MCF 10A (cell line): Measurements from ENCODE around the gene DENND2A. TPM values are rescaled to one million over a fixed set of nuclear protein-coding genes. Genes with fewer than 3 reads are reported as not detected.

ENCODE experiments used
- BruUV-seq: library from RNA; stranded (reverse); fragments of 400-500 nt; replicated peaks from 2 replicates; lab custom pipeline; 2021; lab: Mats Ljungman, UMichigan
- CTCF ChIA-PET: fragments of 300-600 bp; sonication (Branson Sonifier 250); formaldehyde crosslinking; extraction: SDS; loops from one replicate; lab custom pipeline; 2021; ENCODE audit warnings: antibody characterized with exemption, inconsistent platforms; lab: Yijun Ruan, JAX
- POLR2A ChIA-PET: fragments of 300-600, 350-650 bp; sonication (Branson Sonifier 250); formaldehyde crosslinking; extraction: SDS; loops from one replicate; lab custom pipeline; 2020; ENCODE audit warnings: antibody characterized with exemption, inconsistent platforms; lab: Yijun Ruan, JAX
- DNase-seq: peaks from one replicate; pipeline ENCODE4 v3.0.0-alpha.2; 2018; ENCODE audit not compliant: unreplicated experiment
- H3K27ac Mint-ChIP-seq: one replicate; pipeline ENCODE4 v1.8.0; 2022; ENCODE audit warnings: mild to moderate bottlenecking, low read depth, mixed read lengths; ENCODE audit not compliant: unreplicated experiment
- H3K27me3 Mint-ChIP-seq: one replicate; pipeline ENCODE4 v1.8.0; 2022; ENCODE audit warnings: mixed read lengths; ENCODE audit not compliant: insufficient read depth, unreplicated experiment
- H3K36me3 Mint-ChIP-seq: one replicate; pipeline ENCODE4 v1.8.0; 2022; ENCODE audit warnings: mild to moderate bottlenecking, moderate library complexity, mixed read lengths; ENCODE audit not compliant: insufficient read depth, unreplicated experiment
- H3K4me1 Mint-ChIP-seq: one replicate; pipeline ENCODE4 v1.8.0; 2022; ENCODE audit warnings: mixed read lengths; ENCODE audit not compliant: insufficient read depth, unreplicated experiment
- H3K4me3 Mint-ChIP-seq: one replicate; pipeline ENCODE4 v1.8.0; 2022; ENCODE audit warnings: mild to moderate bottlenecking, moderate library complexity, mixed read lengths; ENCODE audit not compliant: unreplicated experiment
- H3K9me3 Mint-ChIP-seq: one replicate; pipeline ENCODE4 v1.8.0; 2022; ENCODE audit warnings: mixed read lengths; ENCODE audit not compliant: unreplicated experiment
- intact Hi-C: fragments of 100-400 bp; cut with micrococcal nuclease; formaldehyde crosslinking; loops from 2 replicates; pipeline ENCODE4 v1.14.1; 2022
- total RNA-seq: library from RNA; stranded (reverse); gene quantifications from 2 replicates; pipeline ENCODE4 v1.2.3, GENCODE V29; 2022
- TF ChIP-seq, protein P1 (sequence below): fragments of 200-600 bp; IDR thresholded peaks from one replicate; pipeline ENCODE4 v1.8.0; 2022; ENCODE audit warnings: antibody characterized with exemption, mild to moderate bottlenecking; ENCODE audit not compliant: unreplicated experiment

DENND2A gene
- total RNA-seq, 1 experiment from 2014 or later, result 0.26 TPM

DNA sequence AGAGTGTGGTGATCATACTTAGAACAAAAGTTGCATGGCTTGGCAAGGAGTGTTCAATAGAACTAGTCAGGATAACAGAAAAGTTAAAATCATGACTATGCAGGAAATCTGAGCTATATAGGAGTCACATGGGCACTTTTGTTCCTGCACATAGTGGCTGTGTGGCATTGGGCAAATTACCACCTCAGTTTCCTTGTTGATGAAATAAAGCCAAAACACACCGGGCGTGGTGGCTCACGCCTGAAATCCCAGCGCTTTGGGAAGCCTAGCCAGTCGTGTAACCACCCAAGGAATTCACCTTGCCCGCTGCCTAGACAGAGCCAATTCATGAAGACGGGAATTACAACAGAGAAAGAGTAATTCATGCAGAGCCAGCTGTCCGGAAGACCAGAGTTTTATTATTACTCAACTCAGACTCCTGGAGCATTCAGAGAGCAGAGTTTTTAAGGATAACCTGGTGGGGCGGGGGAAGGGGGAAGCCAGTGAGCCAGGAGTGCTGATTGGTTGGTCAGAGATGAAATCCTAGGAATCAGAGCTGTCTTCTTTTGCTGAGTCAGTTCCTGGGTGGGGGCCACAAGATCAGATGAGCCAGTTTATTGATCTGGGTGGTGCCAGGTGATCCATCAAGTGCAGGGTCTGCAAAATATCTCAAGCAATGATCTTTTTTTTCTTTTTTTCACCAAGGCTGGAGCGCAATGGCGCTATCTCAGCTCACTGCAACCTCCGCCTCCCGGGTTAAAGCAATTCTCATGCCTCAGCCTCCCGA lies 154.9 kb downstream of the DENND2A start:
- CTCF ChIA-PET, result interaction anchor here (0.7 to 1.2 kb wide), 3 partner anchors 8 to 19 kb away, joined by 3 to 7 read pairs (median 3); no protein-coding TSS in a partner anchor
- Mint-ChIP-seq H3K27ac (no peak overlapping the region), H3K9me3 (no peaks in the 10 kb centered on the region), H3K4me3 (no peak overlapping the region), H3K27me3 (no peaks in the 10 kb centered on the region), H3K4me1 (peaks cover 8% of the 10 kb centered on the region), H3K36me3 (no peaks in the 10 kb centered on the region)
- intact Hi-C loops, result no loop called here
- POLR2A ChIA-PET, result interaction anchor here (0.6 to 1.1 kb wide), 5 partner anchors 10 to 183 kb away, joined by 3 to 5 read pairs (median 3); no protein-coding TSS in a partner anchor
- DNase-seq, result peak; percentile 45
- TF ChIP-seq, protein P1, sequence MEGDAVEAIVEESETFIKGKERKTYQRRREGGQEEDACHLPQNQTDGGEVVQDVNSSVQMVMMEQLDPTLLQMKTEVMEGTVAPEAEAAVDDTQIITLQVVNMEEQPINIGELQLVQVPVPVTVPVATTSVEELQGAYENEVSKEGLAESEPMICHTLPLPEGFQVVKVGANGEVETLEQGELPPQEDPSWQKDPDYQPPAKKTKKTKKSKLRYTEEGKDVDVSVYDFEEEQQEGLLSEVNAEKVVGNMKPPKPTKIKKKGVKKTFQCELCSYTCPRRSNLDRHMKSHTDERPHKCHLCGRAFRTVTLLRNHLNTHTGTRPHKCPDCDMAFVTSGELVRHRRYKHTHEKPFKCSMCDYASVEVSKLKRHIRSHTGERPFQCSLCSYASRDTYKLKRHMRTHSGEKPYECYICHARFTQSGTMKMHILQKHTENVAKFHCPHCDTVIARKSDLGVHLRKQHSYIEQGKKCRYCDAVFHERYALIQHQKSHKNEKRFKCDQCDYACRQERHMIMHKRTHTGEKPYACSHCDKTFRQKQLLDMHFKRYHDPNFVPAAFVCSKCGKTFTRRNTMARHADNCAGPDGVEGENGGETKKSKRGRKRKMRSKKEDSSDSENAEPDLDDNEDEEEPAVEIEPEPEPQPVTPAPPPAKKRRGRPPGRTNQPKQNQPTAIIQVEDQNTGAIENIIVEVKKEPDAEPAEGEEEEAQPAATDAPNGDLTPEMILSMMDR, result no peak
- no TSS peak for BruUV-seq

DNA sequence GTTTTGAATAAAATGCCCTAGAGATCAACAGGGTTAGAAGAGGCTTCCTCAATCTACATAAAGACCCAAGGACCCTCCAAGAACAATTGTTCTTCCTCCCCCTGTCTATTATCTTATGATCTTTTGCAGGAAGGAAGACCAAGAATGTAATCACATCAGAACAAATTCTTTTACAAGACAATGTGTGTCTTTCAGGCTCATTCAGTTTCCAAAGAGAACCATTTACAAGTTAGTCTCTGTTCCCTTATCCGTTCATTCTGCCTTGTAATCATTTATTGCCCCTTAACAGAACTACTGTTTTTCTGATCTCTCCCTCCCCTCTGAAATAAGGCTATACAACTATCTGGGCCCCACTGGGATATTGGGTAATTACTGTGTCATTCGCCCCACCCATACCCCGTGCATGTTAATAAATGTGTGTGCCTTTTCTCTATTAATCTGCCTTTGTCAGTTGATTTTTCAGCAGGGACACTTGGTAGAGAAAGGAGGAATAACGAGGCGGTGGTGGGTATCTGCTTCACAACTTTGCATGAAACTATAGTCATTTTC lies 155.6 kb downstream of the DENND2A start:
- CTCF ChIA-PET, result interaction anchor here (1.0 to 1.2 kb wide), 2 partner anchors 8 to 15 kb away, joined by 3 to 7 read pairs; no protein-coding TSS in a partner anchor
- POLR2A ChIA-PET, result interaction anchor here (1.1 kb wide), 1 partner anchor 9 kb away, joined by 5 read pairs; no protein-coding TSS in a partner anchor
- no peaks in the 10 kb centered on the region for H3K9me3 Mint-ChIP-seq
- H3K4me3 Mint-ChIP-seq, result no peak overlapping the region
- DNase-seq, result no peak
- TF ChIP-seq, protein P1, result no peak
- no peaks in the 10 kb centered on the region for H3K36me3 Mint-ChIP-seq
- no TSS peak for BruUV-seq
- intact Hi-C loops, result no loop called here
- H3K27me3 Mint-ChIP-seq, result no peaks in the 10 kb centered on the region
- peaks cover 8% of the 10 kb centered on the region for H3K4me1 Mint-ChIP-seq
- no peak overlapping the region for H3K27ac Mint-ChIP-seq

DNA sequence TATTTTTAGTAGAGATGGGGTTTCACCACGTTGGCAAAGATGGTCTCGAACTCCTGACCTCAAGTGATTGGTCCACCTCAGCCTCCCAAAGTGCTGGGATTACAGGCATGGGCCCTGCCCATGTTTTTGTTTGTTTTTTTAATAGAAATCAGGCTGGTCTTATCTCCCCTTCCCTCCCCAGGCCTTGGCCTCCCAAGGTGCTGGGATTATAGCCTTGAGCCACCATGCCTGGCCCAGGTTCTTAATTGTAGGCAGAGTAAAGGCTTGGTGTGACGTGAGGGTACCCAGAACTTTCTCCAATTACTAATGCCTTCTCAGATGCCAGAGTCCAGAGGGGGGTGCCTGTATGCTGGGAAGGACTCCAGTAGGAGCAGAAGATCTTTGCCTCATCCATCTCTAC lies 156.1 kb downstream of the DENND2A start:
- Mint-ChIP-seq H3K9me3 (no peaks in the 10 kb centered on the region), H3K4me3 (no peak overlapping the region), H3K27me3 (no peaks in the 10 kb centered on the region), H3K27ac (no peak overlapping the region), H3K4me1 (peaks cover 8% of the 10 kb centered on the region), H3K36me3 (no peaks in the 10 kb centered on the region)
- DNase-seq, result no peak
- no TSS peak for BruUV-seq
- ChIA-PET POLR2A (no interaction called here), CTCF (no interaction called here)
- TF ChIP-seq, protein P1, result no peak
- intact Hi-C loops, result no loop called here

DNA sequence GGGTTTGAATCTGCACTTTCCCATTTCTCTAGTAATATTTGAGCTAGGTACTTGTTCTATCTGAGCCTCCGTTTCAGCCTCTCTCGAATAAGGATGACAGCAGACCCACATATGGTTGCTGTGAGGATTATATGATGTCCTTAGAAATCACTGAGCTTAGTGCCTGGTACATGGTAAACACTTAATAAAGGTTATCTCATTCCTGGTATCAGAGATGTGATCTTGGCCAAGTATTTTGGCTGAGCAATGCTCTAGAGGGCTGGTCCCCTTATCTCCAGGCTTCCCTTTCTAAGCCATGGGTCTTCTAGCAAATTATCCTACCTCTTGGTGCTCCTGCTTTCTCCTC lies 160.9 kb downstream of the DENND2A start:
- H3K36me3 Mint-ChIP-seq, result no peaks in the 10 kb centered on the region
- intact Hi-C loops, result loop anchor here (5.0 kb wide), 2 partner anchors 82 to 302 kb away; partner anchors contain the start of genes KDM7A and SLC37A3
- DNase-seq, result no peak
- peak overlapping the region; percentile 90 for H3K27ac Mint-ChIP-seq
- no peaks in the 10 kb centered on the region for H3K27me3 Mint-ChIP-seq
- TF ChIP-seq, protein P1, result no peak
- POLR2A ChIA-PET, result interaction anchor here (0.7 to 1.4 kb wide), 5 partner anchors 10 to 302 kb away, joined by 3 to 5 read pairs (median 3); partner anchors contain the start of gene KDM7A
- peaks cover 5% of the 10 kb centered on the region for H3K4me1 Mint-ChIP-seq
- H3K9me3 Mint-ChIP-seq, result no peaks in the 10 kb centered on the region
- BruUV-seq, result no TSS peak
- CTCF ChIA-PET, result interaction anchor here (0.6 to 8.9 kb wide), 5 partner anchors 10 to 174 kb away, joined by 3 to 197 read pairs (median 3); no protein-coding TSS in a partner anchor
- H3K4me3 Mint-ChIP-seq, result peak overlapping the region; percentile 85
